Psoas muscle (tissue), 8 donors: ENCODE data around the gene ALAD. TPM values are rescaled to one million over a fixed set of nuclear protein-coding genes. Genes with fewer than 3 reads are reported as not detected.

Experiments used
- ATAC-seq, 4 donors: fragments of 200-7000 bp; cut with Tn5 transposase; one replicate each; pipeline ENCODE4 v1.9.1; 2020; ENCODE audit warnings: moderate library complexity in 3 of 4, mild to moderate bottlenecking in 2 of 4
- DNase-seq, 2 donors: peaks; one replicate each; pipeline ENCODE4 v3.0.0-alpha.2; 2020
- H3K27ac ChIP-seq: fragments of 200-600 bp; one replicate; pipeline ENCODE4 v1.8.0; 2022
- H3K27me3 ChIP-seq, 3 donors: fragments of 200-600 bp in 1 of 3; one replicate each; pipeline versions ENCODE4 v1.6.1 to v1.8.0; 2013 to 2022; ENCODE audit warnings: low read length in 2 of 3, mild to moderate bottlenecking in 2 of 3, moderate library complexity in 1 of 3; ENCODE audit not compliant: insufficient read depth in 3 of 3
- H3K36me3 ChIP-seq, 2 donors: fragments of 200-600 bp in 1 of 2; one replicate each; pipeline versions ENCODE4 v1.6.1 to v1.8.0; 2013 to 2022; ENCODE audit warnings: low read depth in 1 of 2, mild to moderate bottlenecking in 1 of 2, moderate library complexity in 1 of 2; ENCODE audit not compliant: insufficient read depth in 1 of 2
- H3K4me1 ChIP-seq: fragments of 200-600 bp; one replicate; pipeline ENCODE4 v1.8.0; 2022
- H3K4me3 ChIP-seq: fragments of 200-600 bp; one replicate; pipeline ENCODE4 v1.8.0; 2022; ENCODE audit warnings: mild to moderate bottlenecking
- H3K9me3 ChIP-seq: fragments of 200-600 bp; one replicate; pipeline ENCODE4 v1.8.0; 2022
- CTCF ChIP-seq: fragments of 200-600 bp; IDR thresholded peaks from one replicate; pipeline ENCODE4 v1.8.0; 2022; ENCODE audit warnings: antibody characterized with exemption
- WGBS, 3 donors: extraction: QIAGEN DNeasy Blood & Tissue Kit; methylation state at CpG; one replicate each; pipeline versions ENCODE4 v1.1.6 to v1.1.7; 2013; 5-methylcytosine and 5-hydroxymethylcytosine counted together
- intact Hi-C, 2 donors: fragments of 100-400 bp; cut with DNase I; formaldehyde crosslinking; loops; one replicate each; pipeline versions ENCODE4 v1.11.0 to v1.14.2; 2022
- polyA plus RNA-seq, 3 donors: library from polyadenylated mRNA; stranded (reverse); fragments of 200-250 nt; gene quantifications; one replicate each; pipeline ENCODE4 v1.2.3, GENCODE V29; 2013
- total RNA-seq, 4 donors: library from RNA; stranded (reverse); fragmentation: NEBNext Ultra II Directional in 2 of 4; extraction: Animal tissue kit (Norgen Biotek cat#: 25700) in 2 of 4; gene quantifications; one replicate each; pipeline versions ENCODE4 v1.2.1 to v1.2.4, GENCODE V29; 2021 to 2023
- donor health status: healthy with polysubstance abuse.
- donor health status: DM: no; HTN: no; CAD: no; lungs with moderate emphysema.
- donor health status: Bipolar disorder and iron deficiency.
- donor health status: healthy.
- donor health status: DM: yes; HTN: yes; CAD: no.
- donor health status: DM: no; HTN: no; CAD: no.
- donor health status: DM: no; HTN: no; CAD: no.
- donor health status: DM: yes; HTN: yes; CAD: no.

Gene ALAD
- total and polyA plus RNA-seq, 7 donors: 13.1 to 43.1 (median 17.3) TPM

GRCh38 chr9:113416149-113416721, 15.2 kb upstream of the ALAD start:
- intact Hi-C loops: no loop called here
- TF ChIP-seq CTCF: no peak
- peak overlapping the region; percentile 34 for H3K27ac ChIP-seq
- H3K9me3 ChIP-seq: no peaks in the 10 kb centered on the region
- no peaks in the 10 kb centered on the region for H3K27me3 ChIP-seq
- ATAC-seq (no peak), DNase-seq (no peak)
- H3K4me3 ChIP-seq: no peak overlapping the region
- no peaks in the 10 kb centered on the region for H3K36me3 ChIP-seq
- 47 to 62% (median 56%) methylated on average over 3 of the region's 3 CpGs for WGBS, 3 donors
- no peaks in the 10 kb centered on the region for H3K4me1 ChIP-seq

GRCh38 chr9:113410207-113410864, 9.3 kb upstream of the ALAD start, which contains the start of the genes C9orf43 and POLE3:
C9orf43 (plus strand) TSS chr9:113410747; CDS start chr9:113413494, 2,747 bp downstream.
POLE3 (minus strand) TSS chr9:113410675; CDS start chr9:113410293, 382 bp downstream.
- intact Hi-C loops: no loop called here
- no peak for TF ChIP-seq CTCF
- Histone ChIP-seq H3K36me3 (peaks cover 9 to 22% of the 10 kb centered on the region in 2 donors), H3K4me1 (peaks cover 5% of the 10 kb centered on the region), H3K4me3 (peak within 1 kb of the TSS; percentile 95), H3K27me3 (no peaks in the 10 kb centered on the region), H3K9me3 (no peaks in the 10 kb centered on the region), H3K27ac (peak within 1 kb of the TSS; percentile 97)
- 0 to 1% (median 0%) methylated on average over 61 of the region's 61 CpGs for WGBS, 3 donors
- peak; percentile 98 to 99 (median 98) for ATAC-seq
- DNase-seq: peak; percentile 96 to 97

GRCh38 chr9:113409883-113410206, 8.8 kb upstream of the ALAD start:
- Histone ChIP-seq H3K4me1 (peaks cover 5% of the 10 kb centered on the region), H3K36me3 (peaks cover 9 to 22% of the 10 kb centered on the region in 2 donors), H3K9me3 (no peaks in the 10 kb centered on the region), H3K27ac (peak overlapping the region; percentile 97), H3K27me3 (no peaks in the 10 kb centered on the region), H3K4me3 (peak overlapping the region; percentile 95)
- no peak for TF ChIP-seq CTCF
- intact Hi-C loops: loop anchor here (5.0 to 10.0 kb wide), 3 partner anchors 95 to 255 kb away; partner anchors contain the start of gene SLC31A2 (in 1 of the 2)
- 0% methylated on average over 20 of the region's 20 CpGs for WGBS, 3 donors
- DNase-seq: no peak
- ATAC-seq: peak in 3 of 4 donors; percentile 0 to 1 (median 0)

GRCh38 chr9:113409481-113409880, 8.4 kb upstream of the ALAD start:
- DNase-seq: no peak
- Histone ChIP-seq H3K27ac (peak overlapping the region; percentile 97), H3K4me1 (peaks cover 5% of the 10 kb centered on the region)

More at GRCh38 chr9:113409481-113409880, 8.4 kb upstream of the ALAD start:
- no peak for TF ChIP-seq CTCF
- H3K9me3 ChIP-seq: no peaks in the 10 kb centered on the region
- H3K4me3 ChIP-seq: peak overlapping the region; percentile 95
- no peak for ATAC-seq
- 31 to 36% (median 31%) methylated on average over 10 of the region's 10 CpGs for WGBS, 3 donors
- peaks cover 9 to 22% of the 10 kb centered on the region in 2 donors for H3K36me3 ChIP-seq
- intact Hi-C loops: loop anchor here (5.0 to 10.0 kb wide), 3 partner anchors 95 to 255 kb away; partner anchors contain the start of gene SLC31A2 (in 1 of the 2)
- H3K27me3 ChIP-seq: no peaks in the 10 kb centered on the region
